ENCODE data around the gene EIF3K.

DNA sequence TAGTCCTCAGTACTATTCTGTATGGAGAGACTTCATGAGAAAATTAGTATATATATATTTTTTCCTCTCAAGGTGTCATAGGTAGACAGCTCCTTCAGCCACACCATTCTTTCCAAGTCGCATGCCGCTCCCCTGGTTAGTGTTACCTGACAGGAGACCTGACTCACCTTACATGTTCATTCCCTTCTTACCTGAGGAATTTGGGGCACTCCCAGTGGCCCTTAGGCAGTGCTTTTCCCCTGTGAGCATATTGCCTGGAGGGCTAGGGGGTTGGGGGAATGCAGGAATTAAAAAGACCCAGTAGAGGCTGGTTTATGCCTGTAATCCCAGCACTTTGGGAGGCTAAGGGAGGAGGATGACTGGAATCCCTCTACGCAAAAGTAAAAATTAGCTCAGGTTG, 19.5 kb downstream of the EIF3K start:
- TF ChIP-seq, protein P1, sequence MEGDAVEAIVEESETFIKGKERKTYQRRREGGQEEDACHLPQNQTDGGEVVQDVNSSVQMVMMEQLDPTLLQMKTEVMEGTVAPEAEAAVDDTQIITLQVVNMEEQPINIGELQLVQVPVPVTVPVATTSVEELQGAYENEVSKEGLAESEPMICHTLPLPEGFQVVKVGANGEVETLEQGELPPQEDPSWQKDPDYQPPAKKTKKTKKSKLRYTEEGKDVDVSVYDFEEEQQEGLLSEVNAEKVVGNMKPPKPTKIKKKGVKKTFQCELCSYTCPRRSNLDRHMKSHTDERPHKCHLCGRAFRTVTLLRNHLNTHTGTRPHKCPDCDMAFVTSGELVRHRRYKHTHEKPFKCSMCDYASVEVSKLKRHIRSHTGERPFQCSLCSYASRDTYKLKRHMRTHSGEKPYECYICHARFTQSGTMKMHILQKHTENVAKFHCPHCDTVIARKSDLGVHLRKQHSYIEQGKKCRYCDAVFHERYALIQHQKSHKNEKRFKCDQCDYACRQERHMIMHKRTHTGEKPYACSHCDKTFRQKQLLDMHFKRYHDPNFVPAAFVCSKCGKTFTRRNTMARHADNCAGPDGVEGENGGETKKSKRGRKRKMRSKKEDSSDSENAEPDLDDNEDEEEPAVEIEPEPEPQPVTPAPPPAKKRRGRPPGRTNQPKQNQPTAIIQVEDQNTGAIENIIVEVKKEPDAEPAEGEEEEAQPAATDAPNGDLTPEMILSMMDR (IDR thresholded peaks at IDR 0.05) = no peak
- no peak for TF ChIP-seq POLR2A (IDR thresholded peaks at IDR 0.05)
